Measurements from ENCODE around the gene CRYAB.
"Not testable (repeated sequence)": the region's sequence is repeated elsewhere in the genome, so short reads cannot be mapped to it uniquely, and the experiment has no call there.

CRYAB gene

GRCh38 chr11:111908639-111909305, 2.8 kb downstream of the CRYAB start:
- Histone ChIP-seq H3K4me3 (ENCODE audit: low read depth, low read length) (no peak overlapping the region), H2AFZ (ENCODE audit: low read length, unreplicated experiment) (no peak overlapping the region), H3K4me1 (ENCODE audit: control insufficient read depth, insufficient read depth, low read length, unreplicated experiment) (peaks cover 34% of the 10 kb centered on the region), H3K79me2 (ENCODE audit: control insufficient read depth, insufficient read depth, low read length, unreplicated experiment) (peaks cover 10% of the 10 kb centered on the region), H3K27me3 (ENCODE audit: insufficient read depth, low read length) (no peaks in the 10 kb centered on the region), H3K36me3 (ENCODE audit: insufficient read depth, low read length) (0 out of 2 replicates have a peak, but pooled peaks cover 5% of the 10 kb centered on the region), H3K27ac (ENCODE audit: low read depth, low read length) (no peak overlapping the region)

GRCh38 chr11:111906680-111907079, 4.9 kb downstream of the CRYAB start:
- H3K27ac ChIP-seq (ENCODE audit: low read depth, low read length), result no peak overlapping the region
- no peak overlapping the region for H3K4me3 ChIP-seq (ENCODE audit: low read depth, low read length)
- H3K36me3 ChIP-seq (ENCODE audit: insufficient read depth, low read length), result 0 out of 2 replicates have a peak, but pooled peaks cover 5% of the 10 kb centered on the region
- no peaks in the 10 kb centered on the region for H3K27me3 ChIP-seq (ENCODE audit: insufficient read depth, low read length)
- H3K79me2 ChIP-seq (ENCODE audit: control insufficient read depth, insufficient read depth, low read length, unreplicated experiment), result peaks cover 3% of the 10 kb centered on the region
- peaks cover 17% of the 10 kb centered on the region for H3K4me1 ChIP-seq (ENCODE audit: control insufficient read depth, insufficient read depth, low read length, unreplicated experiment)
- no peak overlapping the region for H2AFZ ChIP-seq (ENCODE audit: low read length, unreplicated experiment)

DNA sequence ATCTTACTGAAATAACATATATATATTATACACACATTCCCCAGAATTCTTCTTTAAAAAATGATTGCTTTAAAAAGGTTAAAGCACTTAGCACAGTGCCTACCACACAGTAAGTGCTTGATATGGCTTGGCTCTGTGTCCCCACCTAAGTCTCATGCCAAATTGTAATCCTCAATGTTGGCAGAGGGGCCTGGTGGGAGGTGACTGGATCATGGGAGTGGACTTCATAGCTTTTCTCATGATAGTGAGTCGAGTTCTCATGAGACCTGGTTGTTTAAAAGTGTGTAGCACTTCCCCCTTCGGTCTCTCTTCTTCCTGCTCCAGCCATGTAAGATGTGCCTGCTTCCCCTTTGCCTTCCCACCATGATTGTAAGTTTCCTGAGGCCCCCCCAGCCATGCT, 6.2 kb downstream of the CRYAB start:
- H3K79me2 ChIP-seq (ENCODE audit: control insufficient read depth, insufficient read depth, low read length, unreplicated experiment), result peaks cover 3% of the 10 kb centered on the region
- H2AFZ ChIP-seq (ENCODE audit: low read length, unreplicated experiment), result no peak overlapping the region
- H3K27ac ChIP-seq (ENCODE audit: low read depth, low read length), result no peak overlapping the region
- H3K27me3 ChIP-seq (ENCODE audit: insufficient read depth, low read length), result no peaks in the 10 kb centered on the region
- peaks cover 5% of the 10 kb centered on the region for H3K4me1 ChIP-seq (ENCODE audit: control insufficient read depth, insufficient read depth, low read length, unreplicated experiment)
- 0 out of 2 replicates have a peak, but pooled peaks cover 5% of the 10 kb centered on the region for H3K36me3 ChIP-seq (ENCODE audit: insufficient read depth, low read length)
- no peak overlapping the region for H3K4me3 ChIP-seq (ENCODE audit: low read depth, low read length)

GRCh38 chr11:111886844-111887243, 24.7 kb downstream of the CRYAB start:
- H3K4me3 ChIP-seq (ENCODE audit: low read depth, low read length), result no peak overlapping the region
- no peak overlapping the region for H3K27ac ChIP-seq (ENCODE audit: low read depth, low read length)
- H3K36me3 ChIP-seq (ENCODE audit: insufficient read depth, low read length), result no peaks in the 10 kb centered on the region
- H3K4me1 ChIP-seq (ENCODE audit: control insufficient read depth, insufficient read depth, low read length, unreplicated experiment), result no peaks in the 10 kb centered on the region
- H3K79me2 ChIP-seq (ENCODE audit: control insufficient read depth, insufficient read depth, low read length, unreplicated experiment), result no peaks in the 10 kb centered on the region
- H3K27me3 ChIP-seq (ENCODE audit: insufficient read depth, low read length), result no peaks in the 10 kb centered on the region
- H2AFZ ChIP-seq (ENCODE audit: low read length, unreplicated experiment), result no peak overlapping the region

DNA sequence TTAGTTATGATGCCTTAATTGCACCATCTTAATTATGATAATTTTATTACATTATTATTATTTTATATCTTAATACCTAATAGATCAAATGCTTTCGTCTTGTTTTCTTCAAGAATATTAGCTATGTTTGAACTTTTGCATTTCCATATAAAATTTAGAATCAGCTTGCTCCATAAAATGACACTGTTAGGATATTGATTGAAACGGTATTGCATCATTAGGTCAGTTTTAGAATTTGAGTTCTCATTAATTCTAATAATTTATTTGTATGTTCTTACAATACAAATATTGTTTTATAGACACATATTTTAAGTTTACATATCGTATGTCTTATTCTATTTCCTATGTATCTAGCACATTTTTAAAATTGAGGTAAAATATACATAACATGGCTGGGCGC, 25.5 kb downstream of the CRYAB start:
- Histone ChIP-seq H3K4me1 (ENCODE audit: control insufficient read depth, insufficient read depth, low read length, unreplicated experiment) (no peaks in the 10 kb centered on the region), H3K27me3 (ENCODE audit: insufficient read depth, low read length) (no peaks in the 10 kb centered on the region), H3K36me3 (ENCODE audit: insufficient read depth, low read length) (no peaks in the 10 kb centered on the region), H3K79me2 (ENCODE audit: control insufficient read depth, insufficient read depth, low read length, unreplicated experiment) (no peaks in the 10 kb centered on the region), H3K4me3 (ENCODE audit: low read depth, low read length) (no peak overlapping the region), H2AFZ (ENCODE audit: low read length, unreplicated experiment) (no peak overlapping the region), H3K27ac (ENCODE audit: low read depth, low read length) (no peak overlapping the region)

DNA sequence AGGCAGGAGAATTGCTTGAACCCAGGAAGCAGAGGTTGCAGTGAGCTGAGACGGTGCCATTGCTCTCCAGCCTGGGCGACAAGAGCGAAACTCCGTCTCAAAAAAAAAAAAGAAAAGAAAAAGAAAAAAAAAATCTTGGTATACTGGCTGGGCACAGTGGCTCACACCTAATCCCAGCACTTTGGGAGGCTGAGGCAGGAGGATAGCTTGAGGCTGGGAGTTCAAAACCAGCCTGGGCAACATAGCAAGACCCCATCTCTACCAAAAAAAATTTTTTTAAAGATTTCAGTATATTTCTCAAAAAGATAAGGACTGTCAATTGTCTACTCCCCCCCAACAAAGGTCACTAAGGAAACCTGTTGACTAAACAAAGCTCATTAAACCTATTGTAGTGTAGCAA, 26.5 kb downstream of the CRYAB start:
- not testable (repeated sequence) for H3K27me3 ChIP-seq (ENCODE audit: insufficient read depth, low read length); H3K27ac ChIP-seq (ENCODE audit: low read depth, low read length); H2AFZ ChIP-seq (ENCODE audit: low read length, unreplicated experiment); H3K79me2 ChIP-seq (ENCODE audit: control insufficient read depth, insufficient read depth, low read length, unreplicated experiment); H3K36me3 ChIP-seq (ENCODE audit: insufficient read depth, low read length); H3K4me3 ChIP-seq (ENCODE audit: low read depth, low read length); H3K4me1 ChIP-seq (ENCODE audit: control insufficient read depth, insufficient read depth, low read length, unreplicated experiment)

DNA sequence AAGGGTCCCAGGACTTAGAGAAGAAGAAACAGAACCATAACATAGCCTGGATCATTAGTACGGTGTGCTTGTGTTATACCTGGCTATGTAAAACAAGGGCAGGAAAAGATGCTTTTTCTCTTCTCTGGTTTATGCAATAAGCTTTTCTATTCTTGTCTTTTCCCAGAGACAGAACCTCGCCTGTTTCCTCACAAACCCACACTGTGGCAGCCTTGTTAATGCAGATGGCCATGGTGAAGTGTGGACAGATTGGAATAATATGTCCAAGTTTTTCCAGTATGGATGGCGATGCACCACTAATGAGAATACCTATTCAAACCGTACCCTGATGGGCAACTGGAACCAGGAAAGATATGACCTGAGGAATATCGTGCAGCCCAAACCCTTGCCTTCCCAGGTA, 29.4 kb downstream of the CRYAB start:
- no peaks in the 10 kb centered on the region for H3K36me3 ChIP-seq (ENCODE audit: insufficient read depth, low read length)
- no peak overlapping the region for H2AFZ ChIP-seq (ENCODE audit: low read length, unreplicated experiment)
- H3K4me3 ChIP-seq (ENCODE audit: low read depth, low read length), result no peak overlapping the region
- no peak overlapping the region for H3K27ac ChIP-seq (ENCODE audit: low read depth, low read length)
- peaks cover 7% of the 10 kb centered on the region for H3K4me1 ChIP-seq (ENCODE audit: control insufficient read depth, insufficient read depth, low read length, unreplicated experiment)
- H3K27me3 ChIP-seq (ENCODE audit: insufficient read depth, low read length), result no peaks in the 10 kb centered on the region
- no peaks in the 10 kb centered on the region for H3K79me2 ChIP-seq (ENCODE audit: control insufficient read depth, insufficient read depth, low read length, unreplicated experiment)

DNA sequence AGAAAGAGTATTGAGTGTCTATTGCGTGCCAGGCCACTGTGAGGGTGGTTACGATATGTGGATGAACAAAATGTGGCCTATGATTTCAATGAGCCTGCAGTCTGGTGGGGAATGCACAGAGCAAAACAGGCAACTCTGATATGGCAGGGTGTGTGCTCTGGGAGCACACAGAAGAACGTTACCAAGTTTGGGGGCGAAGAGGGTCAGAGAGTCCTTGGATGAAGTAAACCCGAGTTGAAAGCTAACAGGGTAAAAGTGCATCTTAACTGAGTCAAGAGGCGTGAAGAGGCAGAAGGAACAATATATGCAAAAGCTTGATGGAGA, 32.0 kb downstream of the CRYAB start:
- Histone ChIP-seq H3K4me3 (ENCODE audit: low read depth, low read length) (peak overlapping the region; percentile 84), H3K4me1 (ENCODE audit: control insufficient read depth, insufficient read depth, low read length, unreplicated experiment) (peaks cover 7% of the 10 kb centered on the region), H3K36me3 (ENCODE audit: insufficient read depth, low read length) (no peaks in the 10 kb centered on the region), H3K27ac (ENCODE audit: low read depth, low read length) (peak overlapping the region; percentile 87), H2AFZ (ENCODE audit: low read length, unreplicated experiment) (peak overlapping the region; percentile 87), H3K79me2 (ENCODE audit: control insufficient read depth, insufficient read depth, low read length, unreplicated experiment) (no peaks in the 10 kb centered on the region), H3K27me3 (ENCODE audit: insufficient read depth, low read length) (no peaks in the 10 kb centered on the region)

GRCh38 chr11:111878849-111879636, 32.5 kb downstream of the CRYAB start, which contains the start of the genes CFAP68 and FDXACB1:
Gene CFAP68, plus strand, starts transcription at chr11:111879541. Its CDS starts 20 bp downstream, at chr11:111879561.
Gene FDXACB1, minus strand, starts transcription at chr11:111879165. Its CDS starts 33 bp downstream, at chr11:111879132.
- Histone ChIP-seq H3K4me1 (ENCODE audit: control insufficient read depth, insufficient read depth, low read length, unreplicated experiment) (peaks cover 7% of the 10 kb centered on the region), H3K27me3 (ENCODE audit: insufficient read depth, low read length) (no peaks in the 10 kb centered on the region), H3K27ac (ENCODE audit: low read depth, low read length) (peak within 1 kb of the TSS; percentile 87), H3K4me3 (ENCODE audit: low read depth, low read length) (peak within 1 kb of the TSS; percentile 84), H3K79me2 (ENCODE audit: control insufficient read depth, insufficient read depth, low read length, unreplicated experiment) (no peaks in the 10 kb centered on the region), H3K36me3 (ENCODE audit: insufficient read depth, low read length) (no peaks in the 10 kb centered on the region), H2AFZ (ENCODE audit: low read length, unreplicated experiment) (peak within 1 kb of the TSS; percentile 91)

- H3K79me2 ChIP-seq (ENCODE audit: control insufficient read depth, insufficient read depth, low read length, unreplicated experiment), result no peaks in the 10 kb centered on the region
- H3K36me3 ChIP-seq (ENCODE audit: insufficient read depth, low read length), result no peaks in the 10 kb centered on the region
- peak overlapping the region; percentile 84 for H3K4me3 ChIP-seq (ENCODE audit: low read depth, low read length)
- H3K27me3 ChIP-seq (ENCODE audit: insufficient read depth, low read length), result no peaks in the 10 kb centered on the region
- peaks cover 7% of the 10 kb centered on the region for H3K4me1 ChIP-seq (ENCODE audit: control insufficient read depth, insufficient read depth, low read length, unreplicated experiment)
- H3K27ac ChIP-seq (ENCODE audit: low read depth, low read length), result peak overlapping the region; percentile 87
- H2AFZ ChIP-seq (ENCODE audit: low read length, unreplicated experiment), result peak overlapping the region; percentile 91
Measured at GRCh38 chr11:111878385-111878848, 33.2 kb downstream of the CRYAB start.

Data from ACC112 (cell line).